HCT116 (cell line): Measurements from ENCODE around the gene LMO7. TPM values are rescaled to one million over a fixed set of nuclear protein-coding genes. Genes with fewer than 3 reads are reported as not detected.

Experiments used
- CBX3 ChIP-seq: IDR thresholded peaks from 2 replicates; pipeline ENCODE4 v1.6.1; 2012; ENCODE audit warnings: low read depth
- EGR1 ChIP-seq: IDR thresholded peaks from 2 replicates; pipeline ENCODE4 v1.6.1; 2012; ENCODE audit warnings: low read depth
- EZH2 ChIP-seq: fragments of 200-600 bp; sonication (generic); IDR thresholded peaks from 2 replicates; pipeline ENCODE4 v1.6.1; 2017; ENCODE audit warnings: antibody characterized with exemption, mixed run types
- REST ChIP-seq: IDR thresholded peaks from 2 replicates; pipeline ENCODE4 v1.6.1; 2012; ENCODE audit warnings: low read depth
- SP1 ChIP-seq: IDR thresholded peaks from 2 replicates; pipeline ENCODE4 v1.6.1; 2012; ENCODE audit warnings: low read depth
- YY1 ChIP-seq: IDR thresholded peaks from 2 replicates; pipeline ENCODE4 v1.6.1; 2011; ENCODE audit warnings: low read length, low read depth, moderate library complexity, mild to moderate bottlenecking; ENCODE audit not compliant: insufficient replicate concordance; ENCODE audit errors: extremely low read depth
- ZFX ChIP-seq: fragments of 450-650 bp; IDR thresholded peaks from 2 replicates; pipeline ENCODE4 v1.6.1; 2017
- total RNA-seq: library from RNA; stranded (reverse); gene quantifications from one replicate; pipeline ENCODE4 v1.2.1, GENCODE V29; 2021; ENCODE audit not compliant: unreplicated experiment
- TF ChIP-seq, protein P1 (sequence below), 3 experiments: fragments of 200-600 bp in 1 of 3; sonication (generic) in 1 of 3; IDR thresholded peaks in 2 of 3; conservative IDR thresholded peaks in 1 of 3; 2 replicates each; pipeline ENCODE4 v1.5.1; 2012 to 2017; ENCODE audit warnings: low read depth in 2 of 3, low read length in 2 of 3, antibody characterized with exemption in 1 of 3, borderline replicate concordance in 1 of 3, control low read depth in 1 of 3, mild to moderate bottlenecking in 1 of 3, mixed read lengths in 1 of 3, mixed run types in 1 of 3, moderate library complexity in 1 of 3; ENCODE audit not compliant: insufficient read depth in 1 of 3

LMO7 gene
- total RNA-seq, 1 experiment from 2014 or later: 8.1 TPM

GRCh38 chr13:75797719-75798118 is 161.6 kb downstream of the LMO7 start (continued):
- TF ChIP-seq REST (no peak), EZH2 (no peak), EGR1 (no peak), YY1 (no peak), CBX3 (no peak), ZFX (no peak), SP1 (no peak)
- TF ChIP-seq, protein P1, sequence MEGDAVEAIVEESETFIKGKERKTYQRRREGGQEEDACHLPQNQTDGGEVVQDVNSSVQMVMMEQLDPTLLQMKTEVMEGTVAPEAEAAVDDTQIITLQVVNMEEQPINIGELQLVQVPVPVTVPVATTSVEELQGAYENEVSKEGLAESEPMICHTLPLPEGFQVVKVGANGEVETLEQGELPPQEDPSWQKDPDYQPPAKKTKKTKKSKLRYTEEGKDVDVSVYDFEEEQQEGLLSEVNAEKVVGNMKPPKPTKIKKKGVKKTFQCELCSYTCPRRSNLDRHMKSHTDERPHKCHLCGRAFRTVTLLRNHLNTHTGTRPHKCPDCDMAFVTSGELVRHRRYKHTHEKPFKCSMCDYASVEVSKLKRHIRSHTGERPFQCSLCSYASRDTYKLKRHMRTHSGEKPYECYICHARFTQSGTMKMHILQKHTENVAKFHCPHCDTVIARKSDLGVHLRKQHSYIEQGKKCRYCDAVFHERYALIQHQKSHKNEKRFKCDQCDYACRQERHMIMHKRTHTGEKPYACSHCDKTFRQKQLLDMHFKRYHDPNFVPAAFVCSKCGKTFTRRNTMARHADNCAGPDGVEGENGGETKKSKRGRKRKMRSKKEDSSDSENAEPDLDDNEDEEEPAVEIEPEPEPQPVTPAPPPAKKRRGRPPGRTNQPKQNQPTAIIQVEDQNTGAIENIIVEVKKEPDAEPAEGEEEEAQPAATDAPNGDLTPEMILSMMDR (IDR thresholded peaks at IDR 0.05 in 2 of 3, conservative IDR thresholded peaks at IDR 0.05 in 1 of 3; ENCODE audit: borderline replicate concordance in 1 of 3, insufficient read depth in 1 of 3, low read depth in 2 of 3, low read length in 2 of 3): no peak
